HL-60 (cell line): ENCODE results near the gene DHX35.

ENCODE experiments used
- DNase-seq, 2 experiments: peaks; one replicate each; pipeline ENCODE4 v3.0.0-alpha.2; 2010 to 2020; ENCODE audit warnings: low read depth in 1 of 2, low spot score in 1 of 2
- H3K27ac ChIP-seq: fragments of 250-450 bp; sonication (Bioruptor Pico); replicated peaks from 2 replicates; pipeline ENCODE4 v1.5.1; 2020; ENCODE audit warnings: mild to moderate bottlenecking, moderate library complexity
- H3K27me3 ChIP-seq: fragments of 250-450 bp; sonication (Bioruptor Pico); 2 replicates; pipeline ENCODE4 v1.5.1; 2021; ENCODE audit warnings: mild to moderate bottlenecking, moderate library complexity; ENCODE audit not compliant: insufficient read depth, poor library complexity, severe bottlenecking
- H3K4me3 ChIP-seq: replicated peaks from 2 replicates; pipeline ENCODE4 v1.5.1; 2011; ENCODE audit warnings: mild to moderate bottlenecking, control low read depth, low read length; ENCODE audit not compliant: insufficient read depth
- CTCF ChIP-seq: IDR thresholded peaks from one replicate; pipeline ENCODE4 v1.5.1; 2011; ENCODE audit warnings: low read length, control low read depth, inconsistent platforms; ENCODE audit not compliant: insufficient read depth
- GABPA ChIP-seq: IDR thresholded peaks from 2 replicates; pipeline ENCODE4 v1.6.1; 2012; ENCODE audit warnings: low read depth
- POLR2AphosphoS5 ChIP-seq: IDR thresholded peaks from 2 replicates; pipeline ENCODE4 v1.6.1; 2012; ENCODE audit warnings: low read depth
- SPI1 ChIP-seq: IDR thresholded peaks from 2 replicates; pipeline ENCODE4 v1.6.1; 2012; ENCODE audit warnings: low read depth, mild to moderate bottlenecking, borderline replicate concordance
- TF ChIP-seq, protein P1 (sequence below): IDR thresholded peaks from 2 replicates; pipeline ENCODE4 v1.6.1; 2012; ENCODE audit warnings: low read depth; ENCODE audit not compliant: insufficient replicate concordance

Gene DHX35

DNA sequence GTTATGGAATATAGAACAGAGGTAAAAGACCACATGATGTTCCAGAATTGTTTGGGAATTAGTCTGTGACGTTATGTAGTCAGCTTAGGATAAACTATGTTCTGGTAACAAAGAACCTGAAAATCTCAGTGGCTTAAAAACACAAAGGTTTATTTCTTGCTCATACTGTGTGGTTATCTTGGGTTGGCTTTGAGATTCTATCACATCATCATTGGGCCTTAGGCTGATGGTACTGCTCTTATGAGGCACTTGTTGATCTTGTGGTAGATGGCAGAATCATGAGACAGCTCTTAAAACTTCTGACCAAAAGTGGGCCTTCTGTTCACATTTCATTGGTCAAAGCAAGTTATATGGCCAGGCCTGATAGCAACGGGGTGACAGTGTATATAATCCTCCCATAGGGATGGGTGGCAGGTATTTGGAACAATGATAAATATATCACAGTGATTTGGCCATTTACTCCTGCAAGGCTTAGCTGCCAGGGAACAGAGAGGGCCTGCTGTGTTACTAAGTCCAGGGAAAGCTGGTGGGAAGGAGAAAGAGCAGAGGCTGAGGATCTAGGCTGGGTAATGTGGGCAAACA is 13.5 kb downstream of the DHX35 start:
- no peak for TF ChIP-seq POLR2AphosphoS5
- no peak for TF ChIP-seq SPI1
- no peak for TF ChIP-seq CTCF
- no peak for TF ChIP-seq GABPA
- TF ChIP-seq, protein P1, sequence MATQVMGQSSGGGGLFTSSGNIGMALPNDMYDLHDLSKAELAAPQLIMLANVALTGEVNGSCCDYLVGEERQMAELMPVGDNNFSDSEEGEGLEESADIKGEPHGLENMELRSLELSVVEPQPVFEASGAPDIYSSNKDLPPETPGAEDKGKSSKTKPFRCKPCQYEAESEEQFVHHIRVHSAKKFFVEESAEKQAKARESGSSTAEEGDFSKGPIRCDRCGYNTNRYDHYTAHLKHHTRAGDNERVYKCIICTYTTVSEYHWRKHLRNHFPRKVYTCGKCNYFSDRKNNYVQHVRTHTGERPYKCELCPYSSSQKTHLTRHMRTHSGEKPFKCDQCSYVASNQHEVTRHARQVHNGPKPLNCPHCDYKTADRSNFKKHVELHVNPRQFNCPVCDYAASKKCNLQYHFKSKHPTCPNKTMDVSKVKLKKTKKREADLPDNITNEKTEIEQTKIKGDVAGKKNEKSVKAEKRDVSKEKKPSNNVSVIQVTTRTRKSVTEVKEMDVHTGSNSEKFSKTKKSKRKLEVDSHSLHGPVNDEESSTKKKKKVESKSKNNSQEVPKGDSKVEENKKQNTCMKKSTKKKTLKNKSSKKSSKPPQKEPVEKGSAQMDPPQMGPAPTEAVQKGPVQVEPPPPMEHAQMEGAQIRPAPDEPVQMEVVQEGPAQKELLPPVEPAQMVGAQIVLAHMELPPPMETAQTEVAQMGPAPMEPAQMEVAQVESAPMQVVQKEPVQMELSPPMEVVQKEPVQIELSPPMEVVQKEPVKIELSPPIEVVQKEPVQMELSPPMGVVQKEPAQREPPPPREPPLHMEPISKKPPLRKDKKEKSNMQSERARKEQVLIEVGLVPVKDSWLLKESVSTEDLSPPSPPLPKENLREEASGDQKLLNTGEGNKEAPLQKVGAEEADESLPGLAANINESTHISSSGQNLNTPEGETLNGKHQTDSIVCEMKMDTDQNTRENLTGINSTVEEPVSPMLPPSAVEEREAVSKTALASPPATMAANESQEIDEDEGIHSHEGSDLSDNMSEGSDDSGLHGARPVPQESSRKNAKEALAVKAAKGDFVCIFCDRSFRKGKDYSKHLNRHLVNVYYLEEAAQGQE = no peak
- no peak for DNase-seq
- no peaks in the 10 kb centered on the region for H3K27me3 ChIP-seq
- H3K4me3 ChIP-seq = no peak overlapping the region
- H3K27ac ChIP-seq = no peak overlapping the region

GRCh38 chr20:38979434-38979833 is 17.3 kb downstream of the DHX35 start:
- DNase-seq = no peak
- H3K27me3 ChIP-seq = no peaks in the 10 kb centered on the region
- TF ChIP-seq CTCF (no peak), SPI1 (no peak), GABPA (no peak), POLR2AphosphoS5 (no peak)
- TF ChIP-seq, protein P1 = no peak

DNA sequence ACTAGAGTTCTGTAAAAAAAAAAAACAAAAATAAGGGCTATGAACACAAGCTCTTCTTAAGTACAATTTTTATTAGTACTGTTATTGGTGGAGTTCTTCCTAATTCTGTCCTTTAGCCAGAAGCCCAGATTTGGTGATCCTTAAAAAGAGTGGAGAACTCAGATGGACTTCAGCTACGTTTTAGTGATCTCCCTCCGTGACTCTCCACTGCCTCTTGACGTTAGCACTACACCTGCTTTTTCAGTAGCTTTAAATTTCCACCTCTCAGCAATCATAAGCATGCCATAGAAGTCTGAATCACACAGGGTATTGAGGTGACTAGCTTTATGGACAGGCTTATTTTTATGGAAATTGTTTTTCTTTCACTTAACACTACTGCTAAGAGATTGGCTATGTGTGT is 17.7 kb downstream of the DHX35 start:
- H3K4me3 ChIP-seq = no peak overlapping the region
- TF ChIP-seq, protein P1 = no peak
- TF ChIP-seq SPI1 (no peak), GABPA (no peak), POLR2AphosphoS5 (no peak), CTCF (no peak)
- no peaks in the 10 kb centered on the region for H3K27me3 ChIP-seq
- DNase-seq = no peak
- no peak overlapping the region for H3K27ac ChIP-seq

More at GRCh38 chr20:38979434-38979833, 17.3 kb downstream of the DHX35 start:
- Histone ChIP-seq H3K4me3 (no peak overlapping the region), H3K27ac (no peak overlapping the region)
